ENCODE measurements around the gene HDAC9.

Gene HDAC9

DNA sequence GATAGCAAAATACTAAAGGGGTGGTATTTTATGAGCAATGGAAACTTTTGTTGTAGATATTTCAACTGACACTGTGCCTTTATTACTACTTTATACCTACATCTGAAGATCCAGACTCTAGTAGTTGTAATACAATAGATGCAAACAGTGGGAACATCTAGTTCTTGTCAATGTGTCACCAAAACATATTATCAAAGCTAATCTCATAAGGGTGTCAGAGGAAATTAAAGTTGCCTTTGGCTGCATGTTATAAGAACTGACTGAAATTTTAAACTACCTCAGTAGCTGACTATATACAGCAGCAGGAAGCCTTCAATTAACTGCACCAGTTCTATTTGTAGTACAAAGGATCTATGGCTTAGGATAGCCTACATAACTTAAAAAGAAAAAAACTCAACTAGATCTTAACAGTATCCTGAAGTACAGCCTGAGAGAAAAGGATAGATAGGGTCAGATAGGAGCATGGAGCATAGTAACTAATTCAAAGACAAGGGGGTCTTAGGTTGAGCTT lies 30.9 kb downstream of the HDAC9 start:
- DNase-seq = no peak

GRCh38 chr7:18529239-18529638 lies 33.7 kb downstream of the HDAC9 start:
- no peak for DNase-seq

- peak in 3 of 4 experiments; percentile 25 to 37 (median 34) for DNase-seq
These were observed 35.0 kb downstream of the HDAC9 start for GRCh38 chr7:18530224-18531179.

DNA sequence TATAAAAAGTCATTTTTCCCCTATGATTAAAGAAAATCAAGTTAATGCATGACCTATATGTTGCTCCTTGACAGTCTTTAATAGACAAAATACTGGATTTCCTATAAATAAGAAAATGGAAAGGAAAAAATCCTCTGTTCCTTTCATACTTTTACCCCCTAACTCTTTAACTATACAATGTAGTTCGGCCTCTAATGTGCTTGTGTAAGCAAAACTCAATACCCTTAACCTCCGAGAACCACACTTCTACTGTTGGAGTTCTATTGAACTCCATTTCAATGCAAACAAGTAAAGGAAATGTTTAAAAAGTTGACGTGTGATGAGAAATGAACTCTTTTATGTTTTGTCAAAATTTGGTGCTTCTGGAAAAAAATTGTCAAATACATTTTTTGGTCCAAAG lies 36.0 kb downstream of the HDAC9 start:
- DNase-seq = no peak

- DNase-seq = no peak
These were observed 37.3 kb downstream of the HDAC9 start for GRCh38 chr7:18532813-18533212.

- no peak for DNase-seq
These were observed 38.9 kb downstream of the HDAC9 start for GRCh38 chr7:18534481-18534880.

GRCh38 chr7:18535810-18536415 lies 40.4 kb downstream of the HDAC9 start:
- no peak for DNase-seq

GRCh38 chr7:18536486-18536885 lies 40.9 kb downstream of the HDAC9 start:
- DNase-seq = no peak

DNA sequence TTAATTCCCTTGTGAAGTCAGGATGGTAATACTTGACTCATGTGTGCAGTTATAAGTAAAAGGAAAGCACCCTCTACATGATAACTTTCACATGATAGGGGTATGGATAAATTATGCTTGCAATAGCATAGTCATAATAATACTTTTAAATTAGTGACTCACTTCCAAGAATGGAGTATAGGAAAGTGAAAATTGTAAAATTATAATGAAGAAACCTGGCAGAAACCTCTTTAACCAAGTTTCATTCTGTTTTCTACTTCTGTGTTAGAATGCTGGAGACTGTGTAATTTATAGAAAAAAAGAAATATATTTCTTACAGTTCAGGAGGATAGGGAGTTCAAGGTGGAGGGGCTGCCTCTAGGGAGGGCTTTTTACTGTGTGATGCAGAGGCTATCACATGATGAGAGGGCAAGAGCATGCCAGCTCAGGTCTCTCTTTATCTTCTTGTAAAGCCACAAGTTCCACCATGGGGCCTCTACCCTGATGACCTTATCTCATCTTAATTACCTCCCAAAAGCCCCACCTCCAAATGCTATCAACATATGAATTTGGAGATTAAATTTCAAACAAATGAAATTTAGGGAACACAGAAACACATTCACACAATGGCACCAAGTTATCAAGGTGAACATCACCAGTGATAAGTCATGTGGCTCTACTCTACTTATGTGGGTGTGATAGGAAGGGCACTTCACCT lies 43.2 kb downstream of the HDAC9 start:
- DNase-seq = no peak

DNA sequence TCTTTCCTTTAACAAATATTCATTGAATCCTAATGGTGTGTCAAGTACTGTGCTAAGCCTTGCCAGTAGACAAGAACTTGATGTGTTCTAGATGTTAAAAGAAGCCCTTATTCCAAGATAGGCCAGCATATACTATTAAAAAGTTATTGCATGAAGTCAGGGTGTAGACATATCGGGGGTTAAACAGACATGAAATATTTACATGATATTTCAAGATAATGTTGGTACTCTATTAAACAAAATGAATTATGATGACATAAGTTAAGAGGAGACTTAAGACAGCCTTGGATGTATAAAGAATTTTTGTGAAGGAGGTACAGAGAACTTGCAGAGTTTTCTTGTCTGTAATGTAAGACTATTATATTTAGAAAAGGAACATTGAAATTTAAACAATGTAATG lies 44.8 kb downstream of the HDAC9 start:
- DNase-seq = no peak

GRCh38 chr7:18541181-18541870 lies 45.8 kb downstream of the HDAC9 start:
- DNase-seq = no peak

DNA sequence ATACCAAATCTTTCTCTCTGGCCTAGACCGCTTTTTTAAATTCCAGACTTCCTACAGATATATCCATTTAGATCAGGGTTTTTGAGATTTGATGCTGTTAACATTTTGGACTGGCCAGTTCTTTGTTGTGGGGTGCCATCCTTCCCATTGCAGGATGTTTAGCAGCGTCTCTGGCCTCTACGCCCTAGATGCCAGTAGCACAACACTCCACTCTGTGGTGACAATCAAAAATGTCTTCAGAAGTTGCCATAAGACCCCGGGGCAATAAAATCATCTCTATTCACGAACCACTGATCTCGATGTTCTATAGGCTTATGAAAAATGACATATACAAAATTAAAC lies 46.3 kb downstream of the HDAC9 start:
- DNase-seq = no peak

GRCh38 chr7:18546576-18546975 lies 51.0 kb downstream of the HDAC9 start:
- no peak for DNase-seq

DNA sequence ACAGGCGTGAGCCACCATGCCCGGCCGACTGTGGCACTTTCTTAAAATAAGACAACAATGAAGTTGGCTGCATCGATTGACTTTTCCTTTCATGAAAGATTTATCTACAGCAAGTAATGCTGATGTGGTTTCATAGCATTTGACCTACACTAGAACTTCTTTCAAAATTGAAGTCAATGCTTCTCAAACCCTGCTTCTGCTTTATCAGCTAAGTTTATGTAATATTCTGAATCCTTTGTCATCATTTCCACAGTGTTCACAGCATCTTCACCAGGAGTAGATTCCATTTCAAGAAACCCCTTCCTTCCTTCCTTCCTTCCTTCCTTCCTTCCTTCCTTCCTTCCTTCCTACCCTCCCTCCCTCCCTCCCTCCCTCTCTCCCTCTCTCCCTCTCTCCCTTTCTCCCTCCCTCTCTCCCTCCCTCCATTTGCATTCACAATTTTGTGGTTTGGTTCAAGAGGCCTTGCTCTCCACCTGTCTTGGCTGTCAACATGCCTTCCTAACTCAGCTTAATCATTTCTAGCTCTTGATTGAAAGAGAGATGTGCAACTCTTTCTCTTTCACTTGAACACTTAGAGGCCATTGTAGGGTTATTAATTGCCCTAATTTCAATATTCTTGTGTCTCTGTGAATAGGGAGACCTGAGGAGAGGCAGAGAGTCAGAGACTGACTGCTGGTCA lies 52.1 kb downstream of the HDAC9 start:
- no peak for DNase-seq

DNA sequence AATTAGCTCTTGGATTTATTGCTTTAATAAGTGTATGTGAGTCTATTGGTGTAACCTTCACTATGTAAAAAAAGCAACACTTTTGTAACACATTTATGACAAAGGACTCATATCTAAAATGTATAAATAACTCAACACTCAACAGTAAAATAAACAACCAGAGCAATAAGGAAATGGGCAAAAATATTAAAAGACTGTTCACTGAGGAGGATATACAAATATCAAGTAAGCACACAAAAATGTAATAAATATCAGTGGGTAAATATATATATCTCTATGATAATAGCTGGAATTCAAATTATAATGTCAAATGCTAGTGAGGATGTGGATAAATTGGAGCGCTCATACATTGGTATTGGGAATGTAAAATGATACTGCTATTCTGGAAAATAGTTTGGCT lies 53.0 kb downstream of the HDAC9 start:
- DNase-seq = no peak

DNA sequence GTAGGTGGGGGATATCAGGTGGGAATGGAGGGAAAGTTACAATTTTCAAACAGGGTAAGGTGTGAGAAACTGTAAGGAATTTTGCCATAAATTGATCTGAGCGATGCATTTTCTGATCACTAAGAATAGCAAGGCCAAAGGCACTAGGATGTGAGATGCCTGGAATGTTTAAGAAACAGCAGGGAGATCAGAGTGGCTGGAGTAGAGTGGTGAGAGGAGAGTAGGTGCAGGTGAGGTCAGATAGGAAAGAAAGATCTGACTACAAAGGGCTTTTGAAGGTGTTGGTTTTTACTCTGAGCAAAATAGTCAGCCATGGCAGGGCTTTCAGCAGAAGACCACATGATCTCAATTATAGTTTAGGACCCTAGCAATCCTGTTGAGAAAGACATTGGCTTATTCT lies 55.0 kb downstream of the HDAC9 start:
- DNase-seq = no peak

DNA sequence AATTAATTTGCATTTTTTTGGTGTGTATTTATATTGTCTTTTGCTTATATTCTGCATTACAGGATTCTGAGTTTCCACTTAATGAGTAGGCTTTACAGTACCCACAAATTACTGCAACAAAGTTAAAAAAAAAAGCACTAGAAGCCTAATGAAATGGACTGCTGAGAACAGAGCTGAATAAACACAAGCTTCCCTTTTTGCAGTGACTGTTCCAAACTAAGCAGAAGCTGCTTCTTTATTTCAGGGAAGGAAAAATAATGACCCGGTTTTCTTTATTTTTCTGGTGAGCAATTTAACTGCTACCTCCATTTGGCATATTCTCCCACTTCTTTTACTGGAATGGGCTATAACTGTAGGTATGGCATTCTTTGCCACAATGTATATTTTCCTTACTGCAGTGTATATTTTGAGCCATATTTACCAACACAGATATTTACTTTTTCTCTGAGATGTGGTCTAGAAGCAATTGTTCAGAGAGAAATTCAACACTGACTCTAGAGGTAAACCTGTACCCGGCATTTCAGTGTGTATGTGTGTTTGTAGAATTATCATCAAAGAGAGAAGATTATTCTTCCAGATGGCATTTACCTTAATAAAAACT lies 56.9 kb downstream of the HDAC9 start:
- peak; percentile 22 to 78 (median 56) for DNase-seq

- peak; percentile 12 to 38 (median 16) for DNase-seq
These were observed 57.5 kb downstream of the HDAC9 start for GRCh38 chr7:18552943-18553604.

- no peak for DNase-seq
These were observed 58.1 kb downstream of the HDAC9 start for GRCh38 chr7:18553605-18554003.

DNA sequence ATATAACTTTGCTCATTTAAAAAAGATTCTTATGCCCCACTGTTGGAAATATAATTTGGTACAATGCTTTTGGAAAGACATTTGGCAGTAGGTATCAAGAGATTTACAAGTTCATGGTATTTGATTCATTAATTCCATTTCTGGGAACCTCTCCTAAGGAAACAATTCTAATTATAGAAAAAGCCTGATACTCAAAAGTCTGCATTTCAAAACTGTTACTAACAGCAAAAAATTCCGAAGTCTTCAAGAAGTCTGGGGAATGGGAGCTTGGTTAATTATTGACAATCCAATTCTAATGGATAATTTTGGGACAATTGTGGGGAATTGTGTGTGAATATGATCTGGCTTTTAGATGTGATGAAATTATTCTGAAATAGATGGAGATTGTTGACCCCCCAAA lies 59.6 kb downstream of the HDAC9 start:
- no peak for DNase-seq

DNA sequence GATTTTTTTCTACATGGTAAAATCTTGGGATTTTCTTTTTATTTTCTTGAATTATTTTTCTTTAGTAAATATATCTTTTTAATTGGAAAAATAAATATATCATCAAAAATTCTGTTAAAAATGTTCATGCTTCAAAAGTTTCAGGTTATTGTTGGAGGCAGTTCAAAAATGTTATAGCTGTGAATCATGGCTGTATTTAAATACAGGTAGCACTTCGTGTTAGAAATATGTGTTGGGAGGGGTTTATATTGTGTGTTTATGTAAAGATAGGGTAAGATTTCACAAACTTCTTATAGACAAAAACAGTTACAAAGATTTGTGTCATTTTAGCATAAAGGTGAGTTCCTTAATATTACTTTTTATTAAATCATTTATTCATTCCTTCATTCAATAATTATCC lies 60.4 kb downstream of the HDAC9 start:
- DNase-seq = no peak

All from suppressor macrophage (primary cell).